GM18508 (cell line): ENCODE data around the gene QRFP.

Experiments
- ATAC-seq: cut with Tn5 transposase; IDR thresholded peaks from one replicate; pipeline ENCODE4 v1.9.1; 2021; ENCODE audit warnings: moderate number of reproducible peaks; ENCODE audit not compliant: insufficient read depth, unreplicated experiment

The QRFP gene

DNA sequence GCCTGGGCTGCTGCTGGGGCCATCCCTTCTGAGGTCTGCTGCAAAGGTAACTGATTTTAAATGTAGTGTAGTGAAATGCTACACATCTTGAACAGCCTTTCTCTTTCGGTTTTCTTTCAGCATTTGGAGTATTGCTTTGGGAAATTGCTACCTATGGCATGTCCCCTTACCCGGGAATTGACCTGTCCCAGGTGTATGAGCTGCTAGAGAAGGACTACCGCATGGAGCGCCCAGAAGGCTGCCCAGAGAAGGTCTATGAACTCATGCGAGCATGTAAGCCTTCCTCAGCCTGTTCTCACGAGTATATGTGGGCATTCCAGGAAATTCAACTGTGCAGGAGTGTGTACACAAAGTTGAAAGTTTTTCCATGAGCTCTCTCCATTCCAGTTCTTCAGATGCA is 18.3 kb downstream of the QRFP start:
- no peak for ATAC-seq

DNA sequence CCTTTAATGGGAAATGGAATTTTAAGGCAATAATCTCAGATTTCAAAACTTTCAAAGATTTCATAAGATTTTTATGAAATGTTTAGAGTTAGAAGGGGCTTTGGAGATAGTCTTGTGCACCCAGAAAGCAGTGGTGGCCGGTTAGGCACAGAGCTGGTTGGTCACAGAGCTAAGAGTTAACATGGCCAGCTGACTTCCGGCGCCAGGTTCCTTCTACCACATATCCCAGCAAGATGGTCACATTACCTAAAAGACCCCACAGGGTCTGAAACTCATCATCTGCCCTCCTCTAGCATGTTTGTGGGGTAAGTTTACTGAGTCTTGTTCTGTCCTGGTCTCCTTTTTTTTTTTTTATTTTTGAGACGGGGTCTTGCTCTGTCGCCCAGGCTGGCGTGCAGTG is 19.3 kb downstream of the QRFP start:
- no peak for ATAC-seq

DNA sequence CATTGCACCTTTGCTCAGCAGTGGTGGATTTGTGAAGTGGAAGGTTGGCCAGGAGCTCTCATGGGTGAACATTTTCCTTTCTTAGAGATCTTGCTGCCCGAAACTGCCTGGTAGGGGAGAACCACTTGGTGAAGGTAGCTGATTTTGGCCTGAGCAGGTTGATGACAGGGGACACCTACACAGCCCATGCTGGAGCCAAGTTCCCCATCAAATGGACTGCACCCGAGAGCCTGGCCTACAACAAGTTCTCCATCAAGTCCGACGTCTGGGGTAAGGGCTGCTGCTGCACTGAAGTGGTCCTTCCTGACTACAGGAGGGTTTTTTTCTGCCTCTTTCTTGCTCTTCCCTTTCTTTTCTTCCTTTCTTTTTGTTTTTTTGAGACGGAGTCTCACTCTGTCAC is 21.8 kb downstream of the QRFP start:
- no peak for ATAC-seq

DNA sequence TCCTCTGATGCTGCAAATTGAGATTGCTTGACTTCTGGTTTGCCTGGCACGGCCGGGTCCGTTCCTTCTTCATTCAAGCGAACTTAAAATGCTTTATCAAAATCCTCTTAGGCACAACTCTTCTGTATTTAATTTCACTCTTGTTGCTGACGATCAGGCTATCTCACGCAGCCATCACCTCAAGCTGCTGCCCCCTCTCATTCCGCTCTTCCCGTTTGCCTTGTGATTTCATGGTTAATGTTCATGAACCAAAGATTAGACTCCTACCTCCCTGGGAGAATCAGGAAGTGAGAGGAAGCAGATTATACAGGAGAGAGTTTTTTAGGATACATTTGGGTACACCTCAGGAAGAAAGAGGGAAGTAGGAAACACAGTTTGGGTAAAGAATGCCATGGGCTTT is 22.6 kb downstream of the QRFP start:
- no peak for ATAC-seq

DNA sequence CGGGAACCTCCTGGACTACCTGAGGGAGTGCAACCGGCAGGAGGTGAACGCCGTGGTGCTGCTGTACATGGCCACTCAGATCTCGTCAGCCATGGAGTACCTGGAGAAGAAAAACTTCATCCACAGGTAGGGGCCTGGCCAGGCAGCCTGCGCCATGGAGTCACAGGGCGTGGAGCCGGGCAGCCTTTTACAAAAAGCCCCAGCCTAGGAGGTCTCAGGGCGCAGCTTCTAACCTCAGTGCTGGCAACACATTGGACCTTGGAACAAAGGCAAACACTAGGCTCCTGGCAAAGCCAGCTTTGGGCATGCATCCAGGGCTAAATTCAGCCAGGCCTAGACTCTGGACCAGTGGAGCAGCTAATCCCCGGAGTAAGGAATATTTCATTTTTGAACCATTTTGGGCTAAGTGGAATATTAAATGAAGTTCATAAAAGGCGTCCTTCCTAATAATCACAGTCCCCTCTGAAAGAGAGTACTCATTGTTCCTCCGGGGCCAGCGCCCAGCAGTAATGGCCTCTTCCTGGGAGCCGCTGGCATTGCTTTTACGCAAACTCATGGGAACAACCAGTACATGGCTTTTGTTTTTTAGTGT is 23.6 kb downstream of the QRFP start:
- no peak for ATAC-seq

DNA sequence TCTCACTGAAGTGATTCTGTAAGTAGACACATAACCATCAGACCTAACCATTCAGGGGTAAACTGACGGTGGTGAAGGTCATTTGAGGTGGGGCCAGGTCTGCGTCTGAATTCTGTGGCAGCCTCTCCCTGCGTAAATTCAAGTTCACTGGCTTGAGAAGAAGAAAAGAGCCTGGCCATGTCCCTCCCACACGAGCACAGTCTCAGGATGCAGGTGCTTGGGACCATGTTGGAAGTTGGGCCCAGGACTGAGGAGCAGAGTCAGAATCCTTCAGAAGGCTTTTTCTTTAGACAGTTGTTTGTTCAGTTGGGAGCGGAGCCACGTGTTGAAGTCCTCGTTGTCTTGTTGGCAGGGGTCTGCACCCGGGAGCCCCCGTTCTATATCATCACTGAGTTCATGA is 24.1 kb downstream of the QRFP start:
- no peak for ATAC-seq

DNA sequence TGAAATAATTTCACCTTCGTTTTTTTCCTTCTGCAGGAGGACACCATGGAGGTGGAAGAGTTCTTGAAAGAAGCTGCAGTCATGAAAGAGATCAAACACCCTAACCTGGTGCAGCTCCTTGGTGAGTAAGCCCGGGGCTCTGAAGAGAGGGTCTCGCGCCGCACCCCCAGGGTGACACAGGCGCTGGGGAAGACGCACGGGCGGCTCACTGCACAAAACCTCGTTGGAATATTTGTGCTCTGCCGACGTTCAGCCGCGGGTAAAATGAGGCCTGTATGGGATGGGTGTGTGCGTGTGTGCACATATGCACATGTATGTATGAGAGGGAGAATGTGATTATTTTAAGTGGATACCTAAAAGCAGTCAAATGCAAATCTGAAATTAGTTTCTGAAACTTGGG is 24.5 kb downstream of the QRFP start:
- no peak for ATAC-seq

DNA sequence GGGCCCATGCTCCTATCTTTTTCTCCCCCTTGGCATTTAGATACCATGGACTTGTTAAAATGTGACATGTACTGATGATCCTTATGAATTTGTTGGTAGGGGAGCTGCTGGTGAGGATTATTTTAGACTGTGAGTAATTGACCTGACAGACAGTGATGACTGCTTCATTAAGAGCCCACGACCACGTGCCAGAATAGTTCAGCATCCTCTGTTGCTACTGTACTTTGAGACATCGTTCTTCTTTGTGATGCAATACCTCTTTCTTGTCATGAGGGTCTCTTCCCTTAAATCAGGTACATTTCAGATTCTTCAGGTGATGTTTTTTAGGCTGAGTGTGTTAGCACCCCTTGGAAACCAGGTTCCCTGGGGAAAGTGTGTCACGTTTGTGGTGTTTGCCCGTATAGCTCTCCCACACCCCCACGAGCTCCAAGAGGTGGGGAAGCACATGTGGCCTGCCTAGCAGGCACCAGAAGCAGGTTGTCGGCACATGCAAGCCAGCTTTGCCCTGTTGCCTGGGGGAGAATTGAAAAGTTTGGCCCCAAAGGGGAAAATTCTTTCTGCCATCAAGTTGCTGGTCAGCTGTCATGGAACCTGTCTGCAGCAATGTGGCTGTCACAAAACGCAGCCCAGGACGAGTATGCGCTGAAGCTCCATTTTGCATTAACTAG is 25.1 kb downstream of the QRFP start:
- ATAC-seq, result no peak

DNA sequence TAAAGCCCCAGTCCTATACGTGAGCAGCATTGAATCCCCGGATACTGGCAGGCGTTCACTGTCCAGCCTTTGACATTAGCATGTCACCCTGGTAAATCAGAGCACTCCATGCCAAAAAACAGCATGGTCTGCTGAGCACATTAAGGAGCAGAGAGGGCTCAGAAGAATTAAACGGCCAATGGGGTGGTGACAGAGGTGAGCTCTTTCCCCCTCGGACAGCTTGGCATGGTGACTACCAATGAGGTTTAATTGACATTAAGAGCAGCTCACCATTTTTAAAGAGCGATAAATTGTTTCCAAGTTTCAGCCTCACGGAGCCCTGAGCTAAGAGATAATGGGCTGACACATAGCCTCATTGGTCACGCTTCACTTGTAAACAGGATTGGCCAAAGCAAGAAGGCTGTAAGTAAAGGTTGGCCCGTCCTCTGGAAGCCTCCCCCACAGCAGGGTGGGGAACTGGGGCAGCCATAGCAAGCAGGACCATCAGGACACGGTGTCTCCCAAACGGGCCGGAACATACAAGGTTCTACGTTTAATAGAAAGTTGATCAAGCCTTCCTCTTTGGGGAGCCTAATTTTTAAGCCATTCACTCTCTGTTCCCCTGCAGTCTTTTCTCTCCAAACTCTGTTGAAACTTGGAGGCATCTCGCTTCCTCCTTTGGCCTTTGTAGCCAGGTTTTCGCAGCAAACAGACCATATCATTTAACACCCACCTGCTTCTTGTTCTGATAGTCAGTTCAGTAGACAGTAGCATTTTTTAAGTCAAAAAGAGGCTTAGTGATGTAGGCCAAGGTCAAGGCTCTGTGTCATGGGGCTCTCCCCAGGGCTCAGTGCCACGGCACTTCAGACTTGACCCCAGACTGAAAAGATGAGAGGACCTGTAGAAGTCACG is 25.9 kb downstream of the QRFP start:
- ATAC-seq, result no peak

DNA sequence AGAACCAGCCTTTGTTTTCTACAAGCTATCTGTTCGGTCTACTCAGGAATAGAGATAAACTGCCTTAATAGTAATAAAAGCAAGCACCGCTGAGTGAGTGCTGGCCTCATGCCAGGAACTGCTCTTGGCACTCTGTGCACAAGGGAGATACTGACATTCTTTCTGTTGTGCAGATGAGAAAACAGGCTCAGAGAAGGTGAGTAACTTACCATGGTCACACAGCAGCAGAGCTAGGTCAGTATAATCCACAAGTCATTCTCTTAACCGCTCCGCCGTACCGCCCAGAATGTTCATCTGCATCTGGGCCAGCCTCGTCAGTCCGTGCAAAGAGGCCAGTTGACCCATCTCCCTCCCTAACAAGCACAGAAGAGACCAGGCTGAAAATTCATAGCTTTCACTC is 27.4 kb downstream of the QRFP start:
- no peak for ATAC-seq

DNA sequence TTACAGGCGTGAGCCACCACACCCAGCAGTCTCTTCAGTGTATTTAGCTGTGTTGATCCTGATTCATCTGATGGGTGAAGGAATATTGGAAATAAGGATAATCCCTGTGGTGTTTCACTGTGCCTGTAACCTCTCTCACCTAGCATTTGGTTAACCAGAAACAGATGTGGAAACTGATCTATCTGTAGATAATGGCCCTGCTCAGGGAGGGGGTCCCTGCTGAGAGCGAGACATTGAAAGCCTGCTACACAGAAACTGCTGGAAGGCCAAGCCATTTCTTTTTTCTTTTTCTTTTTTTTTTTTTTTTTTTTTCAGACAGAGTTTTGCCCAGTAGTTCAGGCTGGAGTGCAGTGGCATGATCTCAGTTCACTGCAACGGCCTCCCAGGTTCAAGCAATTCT is 28.4 kb downstream of the QRFP start:
- ATAC-seq, result no peak

DNA sequence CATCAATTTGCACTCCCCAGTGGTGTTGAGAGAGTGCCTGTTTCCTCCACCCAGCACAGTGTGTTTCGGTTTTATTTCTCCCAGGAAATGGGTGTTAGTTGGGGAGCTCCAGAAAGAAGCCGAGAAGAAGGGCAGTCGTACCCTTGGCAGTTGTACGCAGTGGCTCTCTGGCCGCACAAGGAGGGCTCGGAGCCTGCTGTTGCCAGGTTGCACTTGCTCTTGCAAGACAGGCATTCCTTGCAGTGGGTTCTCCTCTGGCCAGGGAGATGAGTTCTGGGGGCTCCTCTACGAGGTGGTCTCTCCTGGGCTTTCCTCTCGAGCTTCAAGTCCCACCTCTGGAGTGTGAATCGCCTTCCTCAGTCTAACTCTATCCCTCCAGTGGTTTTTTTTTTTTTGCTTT is 29.1 kb downstream of the QRFP start:
- no peak for ATAC-seq

DNA sequence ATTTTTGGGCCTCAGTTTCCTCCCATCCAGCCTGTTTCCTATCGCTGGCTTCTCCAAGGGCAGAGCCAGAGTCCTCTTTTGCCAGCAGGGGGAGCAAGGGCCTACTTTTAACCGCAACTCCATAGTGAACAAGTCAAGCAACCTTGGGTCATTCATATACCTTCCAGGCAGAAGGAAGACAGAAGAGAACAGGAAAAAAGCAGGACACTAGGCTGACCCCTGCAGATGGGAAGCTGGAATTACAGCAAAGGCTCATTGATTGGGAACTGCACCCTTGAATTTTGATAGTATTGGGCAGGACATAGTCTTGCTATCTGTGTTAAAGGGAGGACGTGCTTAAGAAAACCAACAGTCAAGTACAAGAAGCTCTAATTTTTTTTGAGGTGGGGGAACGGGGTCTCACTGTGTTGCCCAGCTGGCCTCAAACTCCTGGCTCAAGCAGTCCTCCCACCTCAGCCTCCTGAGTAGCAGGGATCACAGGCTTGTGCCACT is 30.1 kb downstream of the QRFP start:
- ATAC-seq, result no peak

DNA sequence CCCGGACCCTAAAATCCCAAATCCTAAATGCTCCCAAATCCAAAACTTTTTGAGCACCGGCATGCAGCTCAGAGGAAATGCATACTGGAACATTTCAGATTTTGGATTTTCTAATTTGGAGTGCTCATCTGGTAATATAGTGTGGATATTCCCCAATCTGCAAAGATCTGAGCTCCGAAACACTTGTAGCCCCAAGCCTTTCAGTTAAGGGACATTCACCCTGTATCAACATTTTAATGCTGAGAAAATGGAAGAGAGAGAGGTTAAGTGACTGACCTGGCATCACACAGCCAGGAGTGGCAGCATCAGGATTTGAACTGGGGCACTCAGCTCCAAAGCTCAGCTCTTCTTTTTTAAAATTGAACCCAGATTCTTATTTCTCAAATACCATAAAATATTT is 30.7 kb downstream of the QRFP start:
- ATAC-seq, result no peak

DNA sequence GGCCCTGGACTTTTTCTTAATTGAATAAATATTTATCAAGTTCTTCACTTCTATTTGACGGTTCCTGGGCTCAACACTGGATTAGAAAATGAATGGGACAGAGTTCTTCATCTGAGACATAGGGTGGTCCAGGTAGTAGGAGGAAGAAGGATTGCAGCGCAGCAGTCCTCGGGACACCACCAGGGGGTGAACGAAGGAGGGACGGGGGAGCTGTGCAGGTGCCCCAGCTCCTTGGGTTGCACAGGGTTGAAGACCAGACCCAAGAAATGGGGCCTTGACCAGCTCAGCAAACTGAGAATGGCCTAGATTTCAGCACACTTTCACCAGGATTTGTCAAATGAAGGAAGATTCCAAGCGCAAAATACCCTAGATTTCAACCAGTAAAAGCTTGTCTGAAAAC is 32.1 kb downstream of the QRFP start:
- ATAC-seq, result no peak

DNA sequence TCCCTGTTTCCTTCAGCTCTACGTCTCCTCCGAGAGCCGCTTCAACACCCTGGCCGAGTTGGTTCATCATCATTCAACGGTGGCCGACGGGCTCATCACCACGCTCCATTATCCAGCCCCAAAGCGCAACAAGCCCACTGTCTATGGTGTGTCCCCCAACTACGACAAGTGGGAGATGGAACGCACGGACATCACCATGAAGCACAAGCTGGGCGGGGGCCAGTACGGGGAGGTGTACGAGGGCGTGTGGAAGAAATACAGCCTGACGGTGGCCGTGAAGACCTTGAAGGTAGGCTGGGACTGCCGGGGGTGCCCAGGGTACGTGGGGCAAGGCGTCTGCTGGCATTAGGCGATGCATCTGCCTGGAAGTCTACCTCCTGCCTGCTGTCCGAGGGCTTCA is 33.9 kb downstream of the QRFP start:
- no peak for ATAC-seq

DNA sequence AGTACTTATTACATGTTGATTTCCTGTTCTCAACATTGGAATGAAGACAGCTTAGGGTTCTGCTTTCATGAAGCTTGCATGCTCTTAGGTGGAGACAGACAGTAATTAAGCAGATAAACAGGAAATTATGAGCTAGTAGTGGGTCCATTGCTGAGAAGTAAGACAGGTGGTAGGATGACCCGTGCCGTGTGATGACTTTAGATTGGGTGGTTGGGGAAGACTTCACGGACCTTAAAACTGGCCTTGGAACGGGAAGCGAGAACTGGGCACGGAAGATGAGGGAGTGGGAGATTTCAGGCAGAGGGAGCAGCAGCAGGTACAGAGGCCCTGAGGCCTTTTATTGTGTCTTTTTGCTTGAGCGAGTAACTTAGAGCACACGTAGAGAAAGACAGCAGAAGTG is 34.4 kb downstream of the QRFP start:
- no peak for ATAC-seq

DNA sequence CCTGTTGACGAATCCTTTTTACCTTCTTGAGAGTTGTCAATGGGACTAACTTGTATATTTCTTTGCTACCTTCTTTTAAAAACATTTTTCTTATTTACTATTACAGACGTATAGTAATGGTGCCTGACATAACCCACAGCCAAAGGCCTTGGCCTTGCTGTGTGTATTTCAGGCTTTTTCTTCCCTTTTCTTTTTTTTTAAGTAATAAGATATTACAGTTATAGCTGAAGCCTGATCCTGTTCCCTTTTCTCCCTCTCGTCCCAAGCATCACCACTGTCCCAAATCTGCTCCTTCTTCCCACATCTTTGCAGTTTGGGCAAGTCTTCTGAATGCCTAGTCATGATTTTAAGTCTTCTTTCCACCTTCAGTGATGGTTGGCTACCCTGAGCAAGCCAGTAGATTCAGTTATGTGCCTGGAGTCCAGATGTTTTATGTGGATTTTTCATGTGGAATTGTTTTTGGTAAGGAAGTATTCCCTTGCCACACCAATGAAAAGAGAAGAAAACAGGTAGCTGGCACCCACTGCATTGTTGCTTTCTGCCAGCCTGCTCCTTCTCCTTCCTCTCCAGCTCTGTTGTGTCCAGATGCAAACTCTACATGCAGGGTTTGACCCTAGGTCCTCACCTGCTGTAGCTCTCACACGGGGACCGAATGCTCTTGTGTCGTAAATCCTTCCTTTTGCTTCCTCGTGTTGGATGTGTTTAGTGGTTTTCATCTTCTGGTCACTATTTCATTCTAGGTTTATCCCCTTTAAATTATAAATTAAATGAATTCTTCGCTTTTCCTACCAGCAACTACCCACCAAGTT is 35.0 kb downstream of the QRFP start:
- no peak for ATAC-seq

DNA sequence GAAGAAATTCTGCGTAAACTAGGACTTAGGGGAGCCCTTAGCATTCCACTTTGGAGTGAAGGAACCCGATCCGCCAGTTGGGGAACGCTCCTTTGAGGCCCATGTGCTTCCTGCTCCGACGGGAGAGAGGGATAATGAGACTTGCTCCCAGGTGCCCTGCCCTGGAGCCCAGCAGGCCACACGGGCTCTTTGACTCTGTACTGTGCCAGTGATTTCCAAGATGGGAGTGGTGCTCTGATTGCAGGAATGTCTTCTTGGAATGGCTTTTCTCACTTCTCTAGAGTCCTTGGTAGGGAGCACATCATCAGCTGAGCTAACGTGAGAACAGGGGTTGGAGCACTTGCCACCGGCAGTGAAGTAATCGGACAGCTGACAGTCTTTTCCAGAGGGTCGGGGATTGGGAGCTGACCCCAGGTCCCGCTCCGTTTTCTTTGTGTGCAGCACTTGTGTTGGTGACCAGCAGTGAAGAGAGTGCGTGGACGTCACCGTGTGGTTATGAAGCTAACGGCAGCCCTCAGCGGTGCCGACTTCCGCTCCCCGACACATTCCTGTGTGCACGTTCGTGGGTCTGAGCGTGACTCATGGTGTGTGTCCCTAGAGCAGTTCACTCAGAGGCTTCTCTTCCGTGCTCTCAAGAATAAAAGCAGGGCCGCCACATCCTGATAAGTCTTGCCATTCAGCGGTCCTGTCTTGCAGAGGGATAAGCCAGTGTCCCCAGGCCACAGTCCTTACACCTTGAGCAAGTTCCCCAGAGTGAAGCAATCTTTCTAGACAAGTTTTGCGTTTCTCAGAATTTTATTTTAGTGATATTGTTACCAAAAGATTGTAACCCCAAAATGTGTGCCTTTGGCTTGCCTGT is 35.9 kb downstream of the QRFP start:
- ATAC-seq, result no peak
